ENCODE measurements around the gene TBX2. TPM values are rescaled to one million over a fixed set of nuclear protein-coding genes. Genes with fewer than 3 reads are reported as not detected.

The TBX2 gene
- total and polyA plus RNA-seq, 2 of the 13 experiments (the other 11 are each of a cell fraction or from before 2014, with no cell fraction given) = 2.8 to 15.3 TPM

DNA sequence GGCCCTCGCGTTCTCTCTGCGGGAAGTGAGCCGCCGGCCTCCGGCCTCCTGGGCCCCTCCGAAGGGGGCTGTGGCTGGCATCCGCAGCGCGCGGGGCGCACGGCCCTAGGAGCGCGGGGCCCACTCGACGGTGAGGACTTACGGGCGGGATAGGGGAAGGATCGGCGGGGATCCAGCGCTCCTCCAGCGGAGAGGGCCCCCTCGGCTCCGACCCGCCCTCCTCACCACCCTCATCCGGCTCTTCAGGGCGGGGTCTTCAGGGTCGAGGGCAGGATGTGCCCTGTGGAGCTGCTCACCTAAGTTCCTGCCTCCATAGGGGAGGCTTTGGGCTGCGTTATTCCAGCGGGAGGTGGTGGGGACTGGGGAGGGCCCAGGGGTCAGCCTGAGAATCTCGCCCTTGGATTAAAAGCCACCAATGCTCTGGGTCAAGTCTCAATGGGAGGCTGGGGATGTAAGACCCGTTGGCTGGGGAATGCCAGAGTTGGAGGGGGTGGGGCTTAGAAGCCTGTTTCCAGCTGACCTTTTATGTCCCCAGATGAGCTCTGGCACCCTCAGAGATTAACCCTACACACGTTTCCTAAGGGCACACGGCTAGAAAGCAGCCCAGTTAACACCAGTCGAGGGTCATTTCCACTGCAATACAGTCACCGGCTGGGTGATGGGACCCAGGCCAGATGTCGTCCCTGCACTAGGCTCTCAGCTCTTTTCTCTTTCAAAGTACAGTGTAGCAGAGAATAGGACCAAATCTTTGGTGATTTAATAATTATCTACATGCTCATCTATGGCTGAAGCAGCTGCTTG, 13.4 kb downstream of the TBX2 start (continued):
- TF ChIP-seq, protein P1, sequence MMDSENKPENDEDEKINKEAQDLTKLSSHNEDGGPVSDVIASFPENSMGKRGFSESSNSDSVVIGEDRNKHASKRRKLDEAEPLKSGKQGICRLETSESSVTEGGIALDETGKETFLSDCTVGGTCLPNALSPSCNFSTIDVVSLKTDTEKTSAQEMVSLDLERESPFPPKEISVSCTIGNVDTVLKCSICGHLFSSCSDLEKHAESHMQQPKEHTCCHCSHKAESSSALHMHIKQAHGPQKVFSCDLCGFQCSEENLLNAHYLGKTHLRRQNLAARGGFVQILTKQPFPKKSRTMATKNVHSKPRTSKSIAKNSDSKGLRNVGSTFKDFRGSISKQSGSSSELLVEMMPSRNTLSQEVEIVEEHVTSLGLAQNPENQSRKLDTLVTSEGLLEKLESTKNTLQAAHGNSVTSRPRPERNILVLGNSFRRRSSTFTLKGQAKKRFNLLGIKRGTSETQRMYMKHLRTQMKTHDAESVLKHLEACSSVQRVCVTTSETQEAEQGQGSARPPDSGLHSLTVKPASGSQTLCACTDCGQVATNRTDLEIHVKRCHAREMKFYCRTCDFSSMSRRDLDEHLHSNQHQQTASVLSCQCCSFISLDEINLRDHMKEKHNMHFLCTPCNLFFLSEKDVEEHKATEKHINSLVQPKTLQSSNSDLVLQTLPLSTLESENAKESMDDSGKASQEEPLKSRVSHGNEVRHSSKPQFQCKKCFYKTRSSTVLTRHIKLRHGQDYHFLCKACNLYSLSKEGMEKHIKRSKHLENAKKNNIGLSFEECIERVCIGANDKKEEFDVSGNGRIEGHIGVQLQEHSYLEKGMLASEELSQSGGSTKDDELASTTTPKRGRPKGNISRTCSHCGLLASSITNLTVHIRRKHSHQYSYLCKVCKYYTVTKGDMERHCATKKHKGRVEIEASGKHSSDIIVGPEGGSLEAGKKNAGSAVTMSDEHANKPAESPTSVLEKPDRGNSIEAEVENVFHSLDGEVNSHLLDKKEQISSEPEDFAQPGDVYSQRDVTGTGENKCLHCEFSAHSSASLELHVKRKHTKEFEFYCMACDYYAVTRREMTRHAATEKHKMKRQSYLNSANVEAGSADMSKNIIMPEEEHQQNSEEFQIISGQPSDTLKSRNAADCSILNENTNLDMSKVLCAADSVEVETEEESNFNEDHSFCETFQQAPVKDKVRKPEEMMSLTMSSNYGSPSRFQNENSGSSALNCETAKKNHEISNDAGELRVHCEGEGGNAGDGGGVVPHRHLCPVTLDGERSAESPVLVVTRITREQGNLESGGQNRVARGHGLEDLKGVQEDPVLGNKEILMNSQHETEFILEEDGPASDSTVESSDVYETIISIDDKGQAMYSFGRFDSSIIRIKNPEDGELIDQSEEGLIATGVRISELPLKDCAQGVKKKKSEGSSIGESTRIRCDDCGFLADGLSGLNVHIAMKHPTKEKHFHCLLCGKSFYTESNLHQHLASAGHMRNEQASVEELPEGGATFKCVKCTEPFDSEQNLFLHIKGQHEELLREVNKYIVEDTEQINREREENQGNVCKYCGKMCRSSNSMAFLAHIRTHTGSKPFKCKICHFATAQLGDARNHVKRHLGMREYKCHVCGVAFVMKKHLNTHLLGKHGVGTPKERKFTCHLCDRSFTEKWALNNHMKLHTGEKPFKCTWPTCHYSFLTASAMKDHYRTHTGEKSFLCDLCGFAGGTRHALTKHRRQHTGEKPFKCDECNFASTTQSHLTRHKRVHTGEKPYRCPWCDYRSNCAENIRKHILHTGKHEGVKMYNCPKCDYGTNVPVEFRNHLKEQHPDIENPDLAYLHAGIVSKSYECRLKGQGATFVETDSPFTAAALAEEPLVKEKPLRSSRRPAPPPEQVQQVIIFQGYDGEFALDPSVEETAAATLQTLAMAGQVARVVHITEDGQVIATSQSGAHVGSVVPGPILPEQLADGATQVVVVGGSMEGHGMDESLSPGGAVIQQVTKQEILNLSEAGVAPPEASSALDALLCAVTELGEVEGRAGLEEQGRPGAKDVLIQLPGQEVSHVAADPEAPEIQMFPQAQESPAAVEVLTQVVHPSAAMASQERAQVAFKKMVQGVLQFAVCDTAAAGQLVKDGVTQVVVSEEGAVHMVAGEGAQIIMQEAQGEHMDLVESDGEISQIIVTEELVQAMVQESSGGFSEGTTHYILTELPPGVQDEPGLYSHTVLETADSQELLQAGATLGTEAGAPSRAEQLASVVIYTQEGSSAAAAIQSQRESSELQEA (CRISPR knock-in tag; IDR thresholded peaks at IDR 0.05; ENCODE audit: not compliant biosample characterization) = peak; percentile 92
- TF ChIP-seq, protein P2, sequence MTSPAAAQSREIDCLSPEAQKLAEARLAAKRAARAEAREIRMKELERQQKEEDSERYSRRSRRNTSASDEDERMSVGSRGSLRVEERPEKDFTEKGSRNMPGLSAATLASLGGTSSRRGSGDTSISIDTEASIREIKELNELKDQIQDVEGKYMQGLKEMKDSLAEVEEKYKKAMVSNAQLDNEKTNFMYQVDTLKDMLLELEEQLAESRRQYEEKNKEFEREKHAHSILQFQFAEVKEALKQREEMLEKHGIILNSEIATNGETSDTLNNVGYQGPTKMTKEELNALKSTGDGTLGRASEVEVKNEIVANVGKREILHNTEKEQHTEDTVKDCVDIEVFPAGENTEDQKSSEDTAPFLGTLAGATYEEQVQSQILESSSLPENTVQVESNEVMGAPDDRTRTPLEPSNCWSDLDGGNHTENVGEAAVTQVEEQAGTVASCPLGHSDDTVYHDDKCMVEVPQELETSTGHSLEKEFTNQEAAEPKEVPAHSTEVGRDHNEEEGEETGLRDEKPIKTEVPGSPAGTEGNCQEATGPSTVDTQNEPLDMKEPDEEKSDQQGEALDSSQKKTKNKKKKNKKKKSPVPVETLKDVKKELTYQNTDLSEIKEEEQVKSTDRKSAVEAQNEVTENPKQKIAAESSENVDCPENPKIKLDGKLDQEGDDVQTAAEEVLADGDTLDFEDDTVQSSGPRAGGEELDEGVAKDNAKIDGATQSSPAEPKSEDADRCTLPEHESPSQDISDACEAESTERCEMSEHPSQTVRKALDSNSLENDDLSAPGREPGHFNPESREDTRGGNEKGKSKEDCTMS (CRISPR knock-in tag; conservative IDR thresholded peaks at IDR 0.05) = no peak
- TF ChIP-seq, protein P3, sequence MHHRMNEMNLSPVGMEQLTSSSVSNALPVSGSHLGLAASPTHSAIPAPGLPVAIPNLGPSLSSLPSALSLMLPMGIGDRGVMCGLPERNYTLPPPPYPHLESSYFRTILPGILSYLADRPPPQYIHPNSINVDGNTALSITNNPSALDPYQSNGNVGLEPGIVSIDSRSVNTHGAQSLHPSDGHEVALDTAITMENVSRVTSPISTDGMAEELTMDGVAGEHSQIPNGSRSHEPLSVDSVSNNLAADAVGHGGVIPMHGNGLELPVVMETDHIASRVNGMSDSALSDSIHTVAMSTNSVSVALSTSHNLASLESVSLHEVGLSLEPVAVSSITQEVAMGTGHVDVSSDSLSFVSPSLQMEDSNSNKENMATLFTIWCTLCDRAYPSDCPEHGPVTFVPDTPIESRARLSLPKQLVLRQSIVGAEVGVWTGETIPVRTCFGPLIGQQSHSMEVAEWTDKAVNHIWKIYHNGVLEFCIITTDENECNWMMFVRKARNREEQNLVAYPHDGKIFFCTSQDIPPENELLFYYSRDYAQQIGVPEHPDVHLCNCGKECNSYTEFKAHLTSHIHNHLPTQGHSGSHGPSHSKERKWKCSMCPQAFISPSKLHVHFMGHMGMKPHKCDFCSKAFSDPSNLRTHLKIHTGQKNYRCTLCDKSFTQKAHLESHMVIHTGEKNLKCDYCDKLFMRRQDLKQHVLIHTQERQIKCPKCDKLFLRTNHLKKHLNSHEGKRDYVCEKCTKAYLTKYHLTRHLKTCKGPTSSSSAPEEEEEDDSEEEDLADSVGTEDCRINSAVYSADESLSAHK (CRISPR knock-in tag; IDR thresholded peaks at IDR 0.05; ENCODE audit: borderline replicate concordance) = no peak
- TF ChIP-seq POGZ (CRISPR knock-in tag; IDR thresholded peaks at IDR 0.05) (no peak), ZNF567 (CRISPR knock-in tag; IDR thresholded peaks at IDR 0.05; ENCODE audit: borderline replicate concordance) (no peak), ZSCAN29 (CRISPR knock-in tag; conservative IDR thresholded peaks at IDR 0.05) (peak; percentile 55; the same call in 1 of the 2 replicates), IRX3 (CRISPR knock-in tag; IDR thresholded peaks at IDR 0.05; ENCODE audit: borderline replicate concordance, low read depth) (0 out of 2 replicates have a peak, but pooled peaks have one; percentile 31), ZNF225 (CRISPR knock-in tag; IDR thresholded peaks at IDR 0.05) (0 out of 2 replicates have a peak, but pooled peaks have one; percentile 32), PHF8 (CRISPR knock-in tag; IDR thresholded peaks at IDR 0.05) (peak; percentile 86), JUND (CRISPR knock-in tag; IDR thresholded peaks at IDR 0.05) (0 out of 2 replicates have a peak, but pooled peaks have one; percentile 17), ZSCAN20 (CRISPR knock-in tag; IDR thresholded peaks at IDR 0.05; ENCODE audit: borderline replicate concordance) (0 out of 2 replicates have a peak, but pooled peaks have one; percentile 21), RFX5 (IDR thresholded peaks at IDR 0.05; ENCODE audit: low read depth, low read length) (no peak)
- TF ChIP-seq, protein P4, sequence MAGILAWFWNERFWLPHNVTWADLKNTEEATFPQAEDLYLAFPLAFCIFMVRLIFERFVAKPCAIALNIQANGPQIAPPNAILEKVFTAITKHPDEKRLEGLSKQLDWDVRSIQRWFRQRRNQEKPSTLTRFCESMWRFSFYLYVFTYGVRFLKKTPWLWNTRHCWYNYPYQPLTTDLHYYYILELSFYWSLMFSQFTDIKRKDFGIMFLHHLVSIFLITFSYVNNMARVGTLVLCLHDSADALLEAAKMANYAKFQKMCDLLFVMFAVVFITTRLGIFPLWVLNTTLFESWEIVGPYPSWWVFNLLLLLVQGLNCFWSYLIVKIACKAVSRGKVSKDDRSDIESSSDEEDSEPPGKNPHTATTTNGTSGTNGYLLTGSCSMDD (CRISPR knock-in tag; IDR thresholded peaks at IDR 0.05) = no peak
